ENCODE results near the gene BMPR1B.

BMPR1B gene

DNA sequence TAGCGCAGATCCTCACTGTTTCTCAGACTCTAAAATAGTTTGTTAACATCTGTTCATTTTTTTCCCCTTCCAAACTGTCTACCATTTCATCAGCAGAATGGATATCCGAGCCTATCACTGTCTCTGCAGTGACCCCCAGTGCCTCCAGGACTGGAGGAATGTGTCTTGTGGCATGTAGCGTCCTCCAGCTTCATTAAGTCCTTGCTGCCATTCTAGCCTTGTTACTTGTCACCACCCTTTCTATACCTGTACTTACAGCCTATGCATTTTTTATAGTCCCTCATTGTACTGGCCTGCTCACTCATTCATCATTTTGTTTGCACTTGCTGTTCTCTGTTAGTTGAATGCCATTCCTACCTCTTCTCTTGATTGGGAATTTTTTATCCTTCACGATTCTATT lies 179.1 kb downstream of the BMPR1B start:
- no peak for DNase-seq (ENCODE audit: low spot score)
- Histone ChIP-seq H3K4me3 (no peak overlapping the region), H3K27ac (no peak overlapping the region)
- TF ChIP-seq, protein P1, sequence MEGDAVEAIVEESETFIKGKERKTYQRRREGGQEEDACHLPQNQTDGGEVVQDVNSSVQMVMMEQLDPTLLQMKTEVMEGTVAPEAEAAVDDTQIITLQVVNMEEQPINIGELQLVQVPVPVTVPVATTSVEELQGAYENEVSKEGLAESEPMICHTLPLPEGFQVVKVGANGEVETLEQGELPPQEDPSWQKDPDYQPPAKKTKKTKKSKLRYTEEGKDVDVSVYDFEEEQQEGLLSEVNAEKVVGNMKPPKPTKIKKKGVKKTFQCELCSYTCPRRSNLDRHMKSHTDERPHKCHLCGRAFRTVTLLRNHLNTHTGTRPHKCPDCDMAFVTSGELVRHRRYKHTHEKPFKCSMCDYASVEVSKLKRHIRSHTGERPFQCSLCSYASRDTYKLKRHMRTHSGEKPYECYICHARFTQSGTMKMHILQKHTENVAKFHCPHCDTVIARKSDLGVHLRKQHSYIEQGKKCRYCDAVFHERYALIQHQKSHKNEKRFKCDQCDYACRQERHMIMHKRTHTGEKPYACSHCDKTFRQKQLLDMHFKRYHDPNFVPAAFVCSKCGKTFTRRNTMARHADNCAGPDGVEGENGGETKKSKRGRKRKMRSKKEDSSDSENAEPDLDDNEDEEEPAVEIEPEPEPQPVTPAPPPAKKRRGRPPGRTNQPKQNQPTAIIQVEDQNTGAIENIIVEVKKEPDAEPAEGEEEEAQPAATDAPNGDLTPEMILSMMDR (IDR thresholded peaks at IDR 0.05), result no peak

DNA sequence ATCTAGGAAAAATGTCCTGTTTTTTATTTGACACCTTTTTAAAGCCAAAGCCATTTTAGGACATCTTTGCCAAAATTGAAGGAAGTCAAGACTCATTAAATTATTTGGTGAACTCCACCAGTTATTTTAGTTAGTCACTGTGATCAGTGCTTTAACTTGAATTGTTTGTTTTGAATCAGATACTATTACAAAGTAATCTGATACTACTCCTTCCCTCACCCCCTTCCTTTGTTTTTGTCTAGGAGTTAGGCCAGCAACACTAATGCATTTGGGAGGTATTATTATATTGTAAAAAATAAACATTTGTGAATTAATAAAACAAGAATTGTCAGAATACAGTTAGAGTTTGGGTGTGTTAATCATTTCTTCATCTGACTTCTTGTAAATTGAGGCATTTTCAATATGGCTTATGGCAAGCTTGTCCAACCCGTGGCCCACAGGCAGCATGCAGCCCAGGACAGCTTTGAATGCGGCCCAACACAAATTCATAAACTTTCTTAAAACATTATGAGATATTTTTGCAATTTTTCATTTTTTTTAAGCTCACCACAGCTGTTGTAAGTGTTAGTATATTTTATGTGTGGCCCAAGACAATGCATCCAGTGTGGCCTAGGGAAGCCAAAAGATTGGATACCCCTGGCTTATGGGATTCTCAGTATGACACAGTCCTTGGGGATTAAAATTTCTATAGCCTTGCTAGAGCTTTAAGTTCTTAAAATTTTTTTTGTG lies 182.2 kb downstream of the BMPR1B start:
- DNase-seq (ENCODE audit: low spot score), result no peak
- Histone ChIP-seq H3K27ac (no peak overlapping the region), H3K4me3 (no peak overlapping the region)
- TF ChIP-seq, protein P1 (IDR thresholded peaks at IDR 0.05), result no peak

DNA sequence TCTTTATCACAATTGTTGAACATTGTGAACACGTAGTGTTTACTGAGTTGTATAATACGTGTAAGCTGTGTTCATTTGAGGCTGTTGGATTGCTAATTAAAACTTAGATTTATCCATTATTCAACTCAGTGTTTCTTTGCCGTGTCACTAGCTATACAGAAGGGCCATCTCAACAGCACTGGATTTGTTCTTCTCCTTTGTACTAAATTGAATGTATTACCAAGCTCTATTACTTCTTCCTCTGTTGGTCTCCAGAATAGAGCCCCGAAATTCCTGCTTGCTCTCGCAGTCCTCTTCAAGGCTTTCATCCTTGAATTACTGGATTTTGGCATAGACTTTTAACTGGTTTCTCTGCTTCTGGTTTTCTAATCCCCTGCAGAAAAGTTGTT lies 182.8 kb downstream of the BMPR1B start:
- TF ChIP-seq, protein P1 (IDR thresholded peaks at IDR 0.05), result no peak
- DNase-seq (ENCODE audit: low spot score), result no peak

DNA sequence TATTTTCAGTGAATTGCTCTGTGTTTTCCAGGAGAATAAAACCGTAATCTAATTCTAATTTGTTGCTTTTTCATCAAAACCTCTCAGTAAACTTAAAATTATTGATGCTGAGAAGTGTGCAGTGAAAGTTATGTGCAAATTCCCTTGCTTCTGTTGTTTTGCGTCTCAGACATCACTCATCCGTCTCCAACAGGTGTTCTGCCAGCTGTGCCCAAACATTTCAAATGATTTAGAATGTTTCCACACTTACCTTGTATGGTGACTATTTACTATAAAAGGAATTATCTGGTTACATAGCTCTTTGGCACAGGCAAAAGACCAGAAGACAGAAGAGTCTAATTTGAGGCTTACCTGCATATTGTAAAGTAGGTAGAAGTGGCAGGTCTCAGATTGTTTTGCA lies 184.0 kb downstream of the BMPR1B start:
- no peak for DNase-seq (ENCODE audit: low spot score)
- TF ChIP-seq, protein P1 (IDR thresholded peaks at IDR 0.05), result no peak
- no peak overlapping the region for H3K27ac ChIP-seq
- no peak overlapping the region for H3K4me3 ChIP-seq

More for the DNA sequence above, 182.8 kb downstream of the BMPR1B start:
- Histone ChIP-seq H3K4me3 (no peak overlapping the region), H3K27ac (no peak overlapping the region)

DNA sequence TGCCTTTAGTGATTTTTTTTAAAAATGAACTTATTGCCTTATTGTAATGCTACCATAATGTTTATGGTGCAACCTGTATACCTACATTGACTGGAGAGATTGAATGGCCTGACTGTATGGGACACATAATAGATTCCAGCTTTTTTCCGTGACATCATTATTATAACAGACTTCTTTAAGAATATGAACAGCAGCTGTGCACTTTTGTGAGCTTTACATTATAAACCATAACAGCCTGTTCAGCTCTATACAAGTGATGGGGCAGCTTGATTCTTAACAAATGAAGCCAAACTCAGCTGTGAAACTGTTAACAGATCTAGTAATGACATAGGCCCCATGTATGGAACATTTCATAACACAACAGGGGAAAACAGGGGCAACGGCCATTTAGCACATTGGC lies 187.0 kb downstream of the BMPR1B start:
- DNase-seq (ENCODE audit: low spot score), result no peak
- H3K4me3 ChIP-seq, result no peak overlapping the region
- TF ChIP-seq, protein P1 (IDR thresholded peaks at IDR 0.05), result no peak
- no peak overlapping the region for H3K27ac ChIP-seq

DNA sequence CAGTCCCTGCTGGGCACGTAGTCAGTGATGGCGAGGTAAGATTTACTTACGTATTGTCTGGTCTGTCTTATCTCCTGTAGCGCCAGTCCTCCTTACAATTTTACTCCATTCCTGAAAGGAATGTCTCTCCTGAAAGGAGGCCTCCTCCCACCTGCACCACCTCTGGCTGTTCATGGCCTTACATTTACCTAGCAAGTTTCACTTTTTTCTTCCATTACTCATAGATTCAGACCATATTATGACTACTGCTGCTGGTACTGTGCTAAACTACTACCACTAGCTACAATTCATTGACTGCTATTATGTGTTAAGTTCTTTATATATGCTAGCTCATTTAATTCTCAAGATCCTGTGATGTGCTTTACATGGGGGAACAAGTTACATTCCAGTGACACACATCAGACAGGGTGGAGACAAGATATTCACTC lies 189.9 kb downstream of the BMPR1B start:
- no peak overlapping the region for H3K4me3 ChIP-seq
- TF ChIP-seq, protein P1 (IDR thresholded peaks at IDR 0.05), result no peak
- no peak overlapping the region for H3K27ac ChIP-seq
- no peak for DNase-seq (ENCODE audit: low spot score)

DNA sequence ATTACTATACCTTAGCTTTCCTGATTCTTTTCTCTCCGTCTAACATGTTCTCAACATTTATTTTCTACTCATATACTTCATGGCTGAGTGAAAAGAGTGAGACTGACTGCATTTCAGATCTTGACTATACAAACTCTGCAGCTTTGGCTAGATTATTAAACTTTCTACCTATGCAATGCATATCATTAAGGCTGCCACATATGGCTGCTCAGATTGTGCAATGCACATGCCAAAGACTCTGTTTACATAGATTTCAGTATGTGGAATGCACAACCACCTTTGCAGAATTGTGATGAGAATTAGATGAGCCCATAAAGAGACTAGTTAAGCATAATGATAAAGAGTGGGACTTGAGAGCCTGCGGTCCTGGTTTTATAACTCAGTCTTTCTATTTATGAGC lies 196.5 kb downstream of the BMPR1B start:
- DNase-seq (ENCODE audit: low spot score), result no peak
- TF ChIP-seq, protein P1 (IDR thresholded peaks at IDR 0.05), result no peak
- Histone ChIP-seq H3K27ac (no peak overlapping the region), H3K4me3 (no peak overlapping the region)

All from coronary artery (tissue), 2 donors.